HS-27A (cell line): ENCODE measurements around the gene RETREG1.
"Not testable (repeated sequence)": the region's sequence is repeated elsewhere in the genome, so short reads cannot be mapped to it uniquely, and the experiment has no call there.

Experiments
- DNase-seq: peaks from one replicate; pipeline ENCODE4 v3.0.0-alpha.2; 2012; ENCODE audit warnings: low read depth, missing footprints

RETREG1 gene

GRCh38 chr5:16616536-16617273 lies at the start of gene RETREG1:
Gene RETREG1, minus strand, starts transcription at chr5:16616997. Its CDS starts 26 bp downstream, at chr5:16616971.
- DNase-seq: no peak

- DNase-seq: no peak
These were observed 49.5 kb upstream of the RETREG1 start for GRCh38 chr5:16666130-16666882.

- DNase-seq: no peak
These were observed 48.8 kb upstream of the RETREG1 start for GRCh38 chr5:16665601-16666000.

GRCh38 chr5:16664368-16664767 lies 47.6 kb upstream of the RETREG1 start:
- no peak for DNase-seq

- DNase-seq: no peak
These were observed 47.0 kb upstream of the RETREG1 start for GRCh38 chr5:16663840-16664239.

GRCh38 chr5:16661713-16662112 lies 44.9 kb upstream of the RETREG1 start:
- no peak for DNase-seq

GRCh38 chr5:16660982-16661381 lies 44.2 kb upstream of the RETREG1 start:
- DNase-seq: no peak

GRCh38 chr5:16659536-16659935 lies 42.7 kb upstream of the RETREG1 start:
- DNase-seq: no peak

GRCh38 chr5:16656561-16657191 lies 39.9 kb upstream of the RETREG1 start:
- DNase-seq: no peak

- DNase-seq: no peak
These were observed 38.0 kb upstream of the RETREG1 start for GRCh38 chr5:16654647-16655334.

GRCh38 chr5:16648739-16649138 lies 31.9 kb upstream of the RETREG1 start:
- DNase-seq: not testable (repeated sequence)

- DNase-seq: no peak
These were observed 27.6 kb upstream of the RETREG1 start for GRCh38 chr5:16644301-16644889.

GRCh38 chr5:16642867-16643266 lies 26.1 kb upstream of the RETREG1 start:
- no peak for DNase-seq

- DNase-seq: no peak
These were observed 22.4 kb upstream of the RETREG1 start for GRCh38 chr5:16639206-16639605.

- no peak for DNase-seq
These were observed 11.6 kb upstream of the RETREG1 start for GRCh38 chr5:16628376-16628775.

GRCh38 chr5:16626696-16627264 lies 10.0 kb upstream of the RETREG1 start:
- no peak for DNase-seq

- no peak for DNase-seq
These were observed 8.3 kb upstream of the RETREG1 start for GRCh38 chr5:16625096-16625495.

- no peak for DNase-seq
These were observed 2.3 kb upstream of the RETREG1 start for GRCh38 chr5:16619136-16619535.

GRCh38 chr5:16618138-16618897 lies 1.5 kb upstream of the RETREG1 start:
- DNase-seq: no peak

- DNase-seq: no peak
These were observed 624 bp upstream of the RETREG1 start for GRCh38 chr5:16617274-16617968.
